GM18511 (cell line): ENCODE results near the gene SLC4A11.

Experiments used
- ATAC-seq: cut with Tn5 transposase; IDR thresholded peaks from one replicate; pipeline ENCODE4 v1.9.1; 2021; ENCODE audit warnings: mild to moderate bottlenecking, moderate library complexity; ENCODE audit not compliant: unreplicated experiment

Gene SLC4A11

GRCh38 chr20:3247638-3248037 is 8.6 kb upstream of the SLC4A11 start:
- ATAC-seq, result no peak

GRCh38 chr20:3246682-3247081 is 7.7 kb upstream of the SLC4A11 start:
- ATAC-seq, result no peak

GRCh38 chr20:3245711-3246110 is 6.7 kb upstream of the SLC4A11 start:
- ATAC-seq, result no peak

GRCh38 chr20:3245156-3245555 is 6.2 kb upstream of the SLC4A11 start:
- ATAC-seq, result no peak

- ATAC-seq, result no peak
Observed at GRCh38 chr20:3244613-3245012, 5.6 kb upstream of the SLC4A11 start.

- no peak for ATAC-seq
Observed at GRCh38 chr20:3243718-3244358, 4.8 kb upstream of the SLC4A11 start.

- ATAC-seq, result no peak
Observed at GRCh38 chr20:3242172-3242692, 3.2 kb upstream of the SLC4A11 start.

GRCh38 chr20:3240776-3241363 is 1.9 kb upstream of the SLC4A11 start:
- no peak for ATAC-seq

GRCh38 chr20:3239867-3240775 is 1.1 kb upstream of the SLC4A11 start:
- ATAC-seq, result no peak

GRCh38 chr20:3238616-3239025 is 369 bp downstream of the SLC4A11 start:
- no peak for ATAC-seq

GRCh38 chr20:3237958-3238615 is 903 bp downstream of the SLC4A11 start:
- no peak for ATAC-seq

GRCh38 chr20:3237011-3237957 is 1.7 kb downstream of the SLC4A11 start:
- ATAC-seq, result no peak

- no peak for ATAC-seq
Observed at GRCh38 chr20:3235666-3236324, 3.2 kb downstream of the SLC4A11 start.

GRCh38 chr20:3233991-3234498 is 4.9 kb downstream of the SLC4A11 start:
- ATAC-seq, result no peak

GRCh38 chr20:3233131-3233990 is 5.6 kb downstream of the SLC4A11 start:
- ATAC-seq, result no peak

- ATAC-seq, result no peak
Observed at GRCh38 chr20:3231889-3232588, 7.0 kb downstream of the SLC4A11 start.

- ATAC-seq, result no peak
Observed at GRCh38 chr20:3231116-3231515, 7.9 kb downstream of the SLC4A11 start.

GRCh38 chr20:3229798-3230197 is 9.2 kb downstream of the SLC4A11 start:
- no peak for ATAC-seq
